Naive B cell (primary cell): ENCODE measurements around the gene PRKD1. TPM values are rescaled to one million over a fixed set of nuclear protein-coding genes. Genes with fewer than 3 reads are reported as not detected.
"Not testable (repeated sequence)": the region's sequence is repeated elsewhere in the genome, so short reads cannot be mapped to it uniquely, and the experiment has no call there.

ENCODE experiments used
- ATAC-seq, 2 donors: fragments of 150-1000 bp; cut with Tn5 transposase; 2 replicates each; pipeline ENCODE4 v1.10.0; 2021; ENCODE audit warnings: low read depth in 2 of 2, mild to moderate bottlenecking in 2 of 2, moderate library complexity in 2 of 2
- DNase-seq: peaks from one replicate; pipeline ENCODE4 v3.0.0; 2022
- H3K27ac Mint-ChIP-seq, 6 donors: one replicate each; pipeline ENCODE4 v1.8.0; 2020 to 2022; ENCODE audit warnings: mild to moderate bottlenecking in 6 of 6, mixed read lengths in 6 of 6, moderate library complexity in 5 of 6, inconsistent platforms in 2 of 6
- H3K27me3 Mint-ChIP-seq, 3 donors: one replicate each; pipeline ENCODE4 v1.8.0; 2021 to 2022; ENCODE audit warnings: mixed read lengths in 3 of 3, mild to moderate bottlenecking in 1 of 3
- H3K36me3 Mint-ChIP-seq, 2 donors: one replicate each; pipeline ENCODE4 v1.8.0; 2020 to 2022; ENCODE audit warnings: mixed read lengths in 2 of 2, inconsistent platforms in 1 of 2, mild to moderate bottlenecking in 1 of 2
- H3K4me1 Mint-ChIP-seq, 3 donors: one replicate each; pipeline ENCODE4 v1.8.0; 2020 to 2022; ENCODE audit warnings: mixed read lengths in 3 of 3, inconsistent platforms in 1 of 3, mild to moderate bottlenecking in 1 of 3, moderate library complexity in 1 of 3
- H3K4me3 Mint-ChIP-seq, 8 donors: one replicate each; pipeline ENCODE4 v1.8.0; 2020 to 2022; ENCODE audit warnings: mild to moderate bottlenecking in 8 of 8, mixed read lengths in 8 of 8, moderate library complexity in 8 of 8, inconsistent platforms in 2 of 8
- H3K9me3 Mint-ChIP-seq, 7 donors: one replicate each; pipeline ENCODE4 v1.8.0; 2020 to 2022; ENCODE audit warnings: mixed read lengths in 7 of 7, mild to moderate bottlenecking in 5 of 7, inconsistent platforms in 2 of 7, moderate library complexity in 1 of 7
- polyA plus RNA-seq, 6 donors: library from polyadenylated mRNA; unstranded; fragments of 300-500 nt; fragmentation: Illumina TruSeq; gene quantifications; one replicate each; pipeline ENCODE4 v1.2.3, GENCODE V29; 2021; ENCODE audit warnings: low read depth in 6 of 6

Gene PRKD1
- polyA plus RNA-seq, 6 donors from 2014 or later, result 0.29 to 0.95 (median 0.58) TPM; not detected in 2

DNA sequence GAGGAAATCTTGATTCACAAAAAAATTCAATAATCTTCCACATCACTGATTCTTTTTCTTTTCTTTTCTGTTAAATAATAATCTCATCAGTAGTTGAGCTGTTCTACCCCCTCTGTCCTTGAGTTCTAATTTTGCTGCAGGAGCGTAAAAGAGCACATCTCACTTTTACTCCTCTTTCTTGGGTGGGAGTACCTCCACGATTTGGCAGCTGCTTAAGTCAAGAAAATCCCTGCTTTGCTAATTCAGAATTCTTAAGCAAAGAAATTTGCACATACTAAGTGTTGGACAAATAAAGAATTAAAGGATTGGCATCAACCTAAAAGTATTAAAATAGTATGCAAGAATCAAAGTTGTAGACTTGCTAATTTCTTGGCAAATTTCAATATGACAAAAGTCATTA, 128.8 kb downstream of the PRKD1 start:
- H3K9me3 Mint-ChIP-seq, result no peaks in the 10 kb centered on the region
- no peak for ATAC-seq
- H3K27me3 Mint-ChIP-seq, result no peaks in the 10 kb centered on the region
- H3K36me3 Mint-ChIP-seq, result no peaks in the 10 kb centered on the region
- no peak for DNase-seq
- no peak overlapping the region for H3K4me3 Mint-ChIP-seq
- H3K27ac Mint-ChIP-seq, result no peak overlapping the region
- H3K4me1 Mint-ChIP-seq, result peaks cover 0 to 4% (median 0%) of the 10 kb centered on the region in 3 donors

DNA sequence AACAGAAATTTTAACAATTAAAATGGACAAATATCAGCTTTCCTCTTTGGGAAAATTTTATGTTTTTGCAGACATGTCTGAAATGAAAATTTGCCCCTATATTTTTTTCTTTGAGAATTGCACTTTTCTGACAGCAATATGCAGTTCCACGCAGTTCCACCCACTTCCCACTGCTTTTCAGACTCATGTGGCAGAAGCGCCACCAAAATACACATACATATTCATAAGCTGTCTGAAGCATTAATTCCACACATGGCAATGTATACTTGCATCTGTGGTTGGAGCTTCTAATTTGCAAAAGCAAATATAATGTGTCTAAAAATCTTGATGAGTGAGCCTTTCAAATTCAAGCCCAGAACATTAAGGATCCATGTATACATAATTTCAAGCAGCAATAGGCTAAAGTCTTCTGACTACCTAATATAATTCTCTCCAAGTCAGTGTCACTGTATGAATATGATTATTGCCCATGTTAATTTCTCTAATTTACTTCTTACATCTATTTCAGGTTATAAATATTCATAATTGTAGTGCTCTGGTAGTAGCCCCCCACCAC, 129.5 kb downstream of the PRKD1 start:
- ATAC-seq (no peak), DNase-seq (no peak)
- H3K27ac Mint-ChIP-seq, result no peak overlapping the region
- peaks cover 0 to 4% (median 0%) of the 10 kb centered on the region in 3 donors for H3K4me1 Mint-ChIP-seq
- no peaks in the 10 kb centered on the region for H3K36me3 Mint-ChIP-seq
- no peaks in the 10 kb centered on the region for H3K27me3 Mint-ChIP-seq
- H3K4me3 Mint-ChIP-seq, result no peak overlapping the region
- H3K9me3 Mint-ChIP-seq, result no peaks in the 10 kb centered on the region

DNA sequence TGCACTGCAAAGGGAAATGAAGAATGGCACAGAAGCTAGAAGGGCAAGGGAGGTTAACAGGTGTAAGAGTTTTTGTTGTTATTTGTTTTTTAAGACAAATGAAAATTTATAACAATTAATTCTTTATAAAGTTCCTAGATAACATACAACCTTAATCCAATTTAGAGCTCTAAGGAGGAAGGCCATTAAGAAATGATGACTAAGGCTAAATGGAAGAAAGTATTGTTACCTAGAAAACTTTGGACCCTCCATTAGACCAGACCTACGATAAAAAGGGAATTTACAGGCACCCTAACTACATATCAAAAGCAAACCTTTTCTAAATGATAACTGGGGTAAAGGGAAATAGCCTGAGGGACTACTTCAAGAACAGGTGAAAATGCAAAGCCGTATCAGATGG, 130.8 kb downstream of the PRKD1 start:
- no peak for ATAC-seq
- Mint-ChIP-seq H3K9me3 (no peaks in the 10 kb centered on the region), H3K36me3 (no peaks in the 10 kb centered on the region), H3K27me3 (no peaks in the 10 kb centered on the region), H3K4me3 (no peak overlapping the region), H3K4me1 (peaks cover 0 to 4% (median 0%) of the 10 kb centered on the region in 3 donors), H3K27ac (no peak overlapping the region)
- no peak for DNase-seq

DNA sequence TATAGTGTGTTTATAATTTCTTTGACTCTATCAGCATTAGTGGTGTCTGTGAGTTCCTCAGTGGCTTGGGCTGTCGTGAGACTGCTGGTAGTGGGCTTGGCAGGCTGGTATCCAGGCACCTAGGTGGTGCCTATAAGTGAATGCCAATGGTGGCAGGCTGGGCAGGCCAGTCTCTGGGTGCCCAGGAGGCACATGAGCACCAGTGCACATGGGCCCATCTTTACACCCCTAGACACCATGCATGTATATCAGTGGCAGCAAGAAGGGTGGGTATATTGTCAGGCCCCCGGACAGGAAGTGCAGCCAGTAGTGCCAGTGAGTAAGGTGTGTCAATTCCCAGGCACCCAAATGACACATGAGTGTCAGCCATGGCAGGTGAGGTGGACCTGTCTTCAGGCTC, 138.2 kb downstream of the PRKD1 start:
- H3K27me3 Mint-ChIP-seq, result no peaks in the 10 kb centered on the region
- H3K9me3 Mint-ChIP-seq, result peaks cover 3 to 16% (median 8%) of the 10 kb centered on the region in 7 donors
- no peak overlapping the region for H3K27ac Mint-ChIP-seq
- no peaks in the 10 kb centered on the region for H3K36me3 Mint-ChIP-seq
- DNase-seq (no peak), ATAC-seq (no peak)
- H3K4me1 Mint-ChIP-seq, result no peaks in the 10 kb centered on the region
- no peak overlapping the region for H3K4me3 Mint-ChIP-seq

DNA sequence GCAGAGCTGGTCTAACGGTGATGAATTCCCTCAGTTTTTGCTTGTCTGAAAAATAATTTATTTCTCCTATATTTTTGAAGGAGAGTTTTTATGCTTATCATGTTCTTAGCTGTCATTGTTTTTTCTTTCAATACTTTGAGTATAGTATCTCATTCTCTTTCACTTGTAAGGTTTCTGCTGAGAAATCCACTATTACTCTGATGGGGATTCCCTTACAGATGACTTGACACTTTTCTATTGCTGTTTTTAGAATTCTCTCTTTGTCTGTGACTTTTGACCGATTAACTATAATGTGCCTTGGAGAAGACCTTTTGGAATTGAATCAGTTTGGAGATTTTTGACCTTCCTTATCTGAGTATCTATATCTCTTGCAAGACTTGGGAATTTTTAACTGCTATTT, 139.6 kb downstream of the PRKD1 start:
- no peaks in the 10 kb centered on the region for H3K27me3 Mint-ChIP-seq
- H3K36me3 Mint-ChIP-seq, result no peaks in the 10 kb centered on the region
- H3K9me3 Mint-ChIP-seq, result peaks cover 4 to 25% (median 9%) of the 10 kb centered on the region in 7 donors
- H3K4me3 Mint-ChIP-seq, result no peak overlapping the region
- no peaks in the 10 kb centered on the region for H3K4me1 Mint-ChIP-seq
- DNase-seq, result no peak
- ATAC-seq, result no peak
- no peak overlapping the region for H3K27ac Mint-ChIP-seq

DNA sequence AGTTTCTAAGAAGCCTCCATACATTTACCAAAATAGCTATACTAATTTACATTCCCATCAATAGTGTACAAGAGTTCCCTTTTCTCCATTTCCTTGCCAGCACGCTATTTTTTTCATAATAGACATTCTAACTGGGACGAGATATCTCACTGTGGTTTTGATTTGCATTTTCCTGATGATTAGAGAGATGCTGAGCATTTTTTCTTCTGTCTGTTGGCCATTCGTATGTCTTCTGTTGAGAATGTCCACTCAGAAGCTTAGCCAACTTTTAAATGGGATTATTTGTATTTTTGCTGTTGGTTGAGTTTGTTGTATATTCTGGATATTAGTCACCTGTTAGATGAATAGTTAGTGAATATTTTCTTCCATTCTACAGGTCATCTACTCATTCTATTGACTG, 144.1 kb downstream of the PRKD1 start:
- Mint-ChIP-seq H3K27ac (no peak overlapping the region), H3K36me3 (no peaks in the 10 kb centered on the region), H3K27me3 (no peaks in the 10 kb centered on the region), H3K4me1 (no peaks in the 10 kb centered on the region), H3K9me3 (peaks cover 6 to 29% (median 10%) of the 10 kb centered on the region in 7 donors), H3K4me3 (no peak overlapping the region)
- ATAC-seq (no peak), DNase-seq (no peak)

DNA sequence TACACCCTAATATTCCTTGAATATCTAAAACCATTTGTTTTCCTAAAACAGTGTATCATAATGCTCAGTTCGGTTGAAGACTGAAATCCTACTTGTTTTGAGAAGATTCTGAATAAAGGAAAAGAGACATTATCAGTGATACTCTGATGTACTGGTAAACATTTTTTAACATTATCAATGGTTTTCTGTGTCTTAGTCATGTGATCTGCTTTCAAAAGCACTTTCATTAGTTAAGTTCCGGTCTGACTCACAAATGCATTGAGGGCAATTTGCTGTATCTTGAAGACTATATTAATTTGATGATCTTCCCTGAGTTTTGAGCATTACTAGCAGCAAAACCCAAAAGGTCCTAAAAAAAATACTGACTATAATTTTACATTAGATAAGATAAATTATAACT, 145.6 kb downstream of the PRKD1 start:
- DNase-seq, result no peak
- Mint-ChIP-seq H3K4me3 (no peak overlapping the region), H3K36me3 (no peaks in the 10 kb centered on the region), H3K9me3 (peaks cover 8 to 35% (median 14%) of the 10 kb centered on the region in 7 donors), H3K27ac (no peak overlapping the region), H3K27me3 (no peaks in the 10 kb centered on the region), H3K4me1 (no peaks in the 10 kb centered on the region)
- no peak for ATAC-seq

DNA sequence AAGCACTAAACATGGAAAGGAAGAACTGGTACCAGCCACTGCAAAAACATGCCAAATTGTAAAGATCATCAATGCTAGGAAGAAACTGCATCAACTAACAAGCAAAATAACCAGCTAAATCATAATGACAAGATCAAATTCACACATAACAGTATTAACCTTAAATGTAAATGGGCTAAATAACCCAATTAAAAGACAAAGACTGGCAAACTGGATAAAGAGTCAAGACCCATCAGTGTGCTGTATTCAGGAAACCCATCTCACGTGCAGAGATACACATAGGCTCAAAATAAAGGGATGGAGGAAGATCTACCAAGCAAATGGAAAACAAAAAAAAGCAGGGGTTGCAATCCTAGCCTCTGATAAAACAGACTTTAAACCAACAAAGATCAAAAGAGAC, 150.5 kb downstream of the PRKD1 start:
- not testable (repeated sequence) for H3K27me3 Mint-ChIP-seq, ATAC-seq, H3K27ac Mint-ChIP-seq, DNase-seq, H3K36me3 Mint-ChIP-seq, H3K4me3 Mint-ChIP-seq, H3K4me1 Mint-ChIP-seq
- peaks cover 11 to 25% (median 15%) of the 10 kb centered on the region in 7 donors for H3K9me3 Mint-ChIP-seq

DNA sequence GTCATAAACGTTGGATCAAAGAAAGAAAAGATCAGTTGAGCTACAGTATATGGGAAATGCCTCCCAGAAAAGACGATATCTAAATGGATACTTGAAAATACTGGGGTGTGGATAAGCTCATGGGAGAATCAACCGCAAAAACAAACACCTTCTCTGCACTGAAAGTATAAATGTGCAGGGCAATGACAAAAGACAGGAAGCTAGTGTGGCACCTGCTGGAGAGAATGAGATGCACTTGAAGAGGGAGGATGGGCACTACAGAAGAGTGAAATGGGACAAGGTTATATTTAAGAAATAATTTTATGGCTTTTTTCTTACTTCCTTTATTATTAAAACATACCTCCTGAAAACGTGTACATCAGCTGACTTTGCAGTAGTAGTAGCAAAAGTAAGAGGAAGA, 153.7 kb downstream of the PRKD1 start:
- Mint-ChIP-seq H3K36me3 (no peaks in the 10 kb centered on the region), H3K4me1 (no peaks in the 10 kb centered on the region), H3K27ac (no peak overlapping the region), H3K4me3 (no peak overlapping the region), H3K9me3 (peaks cover 9 to 22% (median 14%) of the 10 kb centered on the region in 7 donors), H3K27me3 (no peaks in the 10 kb centered on the region)
- ATAC-seq, result no peak
- DNase-seq, result no peak

DNA sequence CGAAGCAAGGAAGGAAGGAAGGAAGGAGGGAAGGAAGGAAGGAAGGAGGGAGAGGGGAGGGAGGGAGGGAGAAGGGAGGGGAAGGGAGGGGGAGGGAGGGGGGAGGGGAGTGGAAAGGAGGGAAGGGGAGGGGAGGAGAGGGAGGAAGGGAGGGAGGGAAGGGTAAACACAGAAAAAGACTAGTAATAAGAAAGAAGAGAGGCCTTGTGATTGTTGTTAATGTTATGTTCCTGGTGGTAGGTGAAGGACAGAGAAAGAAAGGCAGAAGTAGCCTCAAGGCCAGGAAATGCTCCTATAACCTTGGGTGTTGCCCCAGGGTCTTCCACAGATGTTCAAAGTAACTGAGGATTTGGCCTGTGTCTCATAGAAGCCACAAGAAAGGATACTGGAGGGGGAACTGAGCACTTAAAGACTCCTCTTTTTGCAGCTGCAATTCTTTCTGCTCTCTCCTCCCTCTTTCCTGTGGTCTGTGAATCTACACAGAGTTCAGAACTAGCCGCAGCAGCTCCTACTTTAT, 164.2 kb downstream of the PRKD1 start:
- DNase-seq (no peak), ATAC-seq (no peak)
- no peak overlapping the region for H3K4me3 Mint-ChIP-seq
- no peaks in the 10 kb centered on the region for H3K4me1 Mint-ChIP-seq
- H3K27ac Mint-ChIP-seq, result no peak overlapping the region
- H3K9me3 Mint-ChIP-seq, result peaks cover 0 to 7% (median 4%) of the 10 kb centered on the region in 7 donors
- H3K27me3 Mint-ChIP-seq, result no peaks in the 10 kb centered on the region
- no peaks in the 10 kb centered on the region for H3K36me3 Mint-ChIP-seq

DNA sequence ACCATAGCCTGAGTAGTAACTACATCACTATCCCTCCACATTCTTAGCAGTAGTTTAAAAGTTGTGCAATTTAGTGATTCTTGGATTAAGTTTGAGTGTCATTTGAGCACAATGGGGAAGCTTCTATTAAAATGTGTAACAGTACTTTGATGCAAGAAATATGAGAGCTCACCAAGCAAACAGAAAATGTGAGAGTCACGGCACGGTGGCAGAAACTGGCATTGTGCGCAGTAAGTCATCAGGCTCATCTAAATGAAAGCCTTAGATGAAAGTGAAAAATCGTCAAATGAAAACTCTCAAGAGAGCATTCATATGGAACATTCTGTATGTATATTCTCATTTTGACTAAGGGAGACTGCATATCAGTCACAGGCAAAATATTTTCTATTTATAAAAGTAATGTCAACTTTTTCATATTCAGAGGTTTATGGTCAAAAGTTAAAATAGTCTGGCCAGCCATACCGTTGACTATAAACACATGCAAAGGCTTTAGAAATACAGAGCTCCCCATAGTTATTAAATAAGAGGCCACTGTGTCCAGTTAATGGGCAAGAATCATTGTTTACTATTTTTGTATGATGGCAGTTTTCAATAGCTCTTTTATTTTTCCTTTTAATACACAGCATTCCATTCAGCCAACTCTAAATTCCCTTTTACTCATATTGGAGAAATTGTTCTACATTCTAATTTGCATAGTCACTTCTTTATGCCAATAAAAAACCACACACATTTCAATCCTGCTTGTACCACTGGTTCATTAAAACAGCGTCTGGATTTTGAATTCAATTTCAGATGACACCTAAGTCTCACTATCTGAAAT, 167.9 kb downstream of the PRKD1 start:
- peaks cover 0 to 5% (median 0%) of the 10 kb centered on the region in 3 donors for H3K4me1 Mint-ChIP-seq
- no peak overlapping the region for H3K27ac Mint-ChIP-seq
- H3K9me3 Mint-ChIP-seq, result peaks cover 0 to 5% (median 2%) of the 10 kb centered on the region in 7 donors
- ATAC-seq (no peak), DNase-seq (no peak)
- no peak overlapping the region for H3K4me3 Mint-ChIP-seq
- H3K36me3 Mint-ChIP-seq, result no peaks in the 10 kb centered on the region
- H3K27me3 Mint-ChIP-seq, result no peaks in the 10 kb centered on the region

DNA sequence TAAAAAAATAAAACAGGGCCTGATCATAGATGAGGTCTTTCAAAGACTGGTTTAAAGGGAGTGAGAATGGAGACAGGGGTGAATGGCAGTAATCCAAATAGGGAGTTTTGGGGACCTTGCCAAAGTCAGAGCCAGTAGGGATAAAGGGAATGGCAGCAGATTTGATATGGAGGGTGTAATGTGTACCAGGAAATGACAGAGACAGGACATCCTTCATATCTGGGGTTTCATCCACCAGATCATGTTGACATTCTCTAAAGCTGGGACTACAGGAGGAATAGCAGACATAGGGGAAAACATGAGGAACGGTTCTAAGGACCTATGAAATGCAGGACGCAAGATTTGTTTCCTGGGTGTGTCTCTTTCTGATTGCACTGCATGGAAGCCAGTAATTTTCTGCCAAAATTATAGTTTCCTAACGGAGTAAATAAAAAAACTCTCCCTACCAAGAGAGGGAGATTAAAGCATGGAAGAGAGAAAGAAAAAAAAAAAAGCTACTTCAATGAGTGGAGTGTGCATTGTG, 169.9 kb downstream of the PRKD1 start:
- no peak for DNase-seq
- Mint-ChIP-seq H3K4me1 (peaks cover 0 to 5% (median 0%) of the 10 kb centered on the region in 3 donors), H3K36me3 (no peaks in the 10 kb centered on the region), H3K27ac (no peak overlapping the region), H3K9me3 (peaks cover 0 to 4% (median 2%) of the 10 kb centered on the region in 7 donors), H3K4me3 (no peak overlapping the region), H3K27me3 (no peaks in the 10 kb centered on the region)
- ATAC-seq, result no peak

DNA sequence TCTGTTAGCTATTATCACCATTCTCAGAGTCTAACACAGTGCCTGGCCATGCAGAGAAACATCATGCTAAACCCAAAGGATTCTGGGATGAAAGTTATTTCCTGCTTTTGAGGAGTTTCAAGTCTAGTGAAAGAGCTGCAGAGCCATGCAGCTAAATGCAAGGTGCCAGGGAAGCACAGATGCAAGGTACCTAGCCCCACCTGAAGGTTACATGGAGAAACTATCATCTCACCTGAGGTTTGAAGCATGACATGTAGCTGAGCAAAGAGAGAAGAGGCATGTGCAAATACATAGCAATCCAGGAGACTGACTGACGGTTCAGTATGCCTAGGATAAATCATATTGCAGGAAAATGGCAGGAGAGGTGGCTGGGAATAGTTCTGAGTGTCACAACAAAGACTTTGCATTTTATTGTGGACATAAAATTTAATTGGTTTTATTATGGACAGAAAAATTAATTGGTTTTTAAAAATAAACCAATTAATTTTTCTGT, 170.4 kb downstream of the PRKD1 start:
- Mint-ChIP-seq H3K4me3 (no peak overlapping the region), H3K9me3 (peaks cover 0 to 4% (median 2%) of the 10 kb centered on the region in 7 donors), H3K27me3 (no peaks in the 10 kb centered on the region), H3K27ac (no peak overlapping the region), H3K36me3 (no peaks in the 10 kb centered on the region), H3K4me1 (peaks cover 0 to 5% (median 0%) of the 10 kb centered on the region in 3 donors)
- DNase-seq, result no peak
- no peak for ATAC-seq

DNA sequence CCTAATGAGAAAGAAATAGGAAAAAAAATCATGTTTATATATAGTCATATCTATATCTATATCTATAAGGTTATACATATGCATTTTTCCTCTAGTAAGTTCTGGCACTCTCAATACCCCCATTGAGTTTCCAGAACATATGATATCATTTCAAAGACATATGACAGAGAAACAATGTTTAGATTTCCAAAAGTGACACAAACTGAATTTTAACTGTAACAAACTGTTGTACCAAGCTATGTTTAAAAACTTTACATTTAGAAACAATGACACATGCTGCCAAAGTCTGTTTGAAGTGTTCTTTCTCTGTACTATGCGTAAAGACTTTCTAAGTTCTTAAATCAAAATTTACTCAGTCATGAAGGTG, 171.6 kb downstream of the PRKD1 start:
- H3K27ac Mint-ChIP-seq, result no peak overlapping the region
- H3K36me3 Mint-ChIP-seq, result no peaks in the 10 kb centered on the region
- H3K4me3 Mint-ChIP-seq, result no peak overlapping the region
- peaks cover 0 to 5% (median 2%) of the 10 kb centered on the region in 7 donors for H3K9me3 Mint-ChIP-seq
- no peak for DNase-seq
- no peaks in the 10 kb centered on the region for H3K27me3 Mint-ChIP-seq
- no peak for ATAC-seq
- peaks cover 0 to 5% (median 0%) of the 10 kb centered on the region in 3 donors for H3K4me1 Mint-ChIP-seq
